ENCODE measurements around the gene CARNS1.
"Not testable (repeated sequence)": the region's sequence is repeated elsewhere in the genome, so short reads cannot be mapped to it uniquely, and the experiment has no call there.

CARNS1 gene

GRCh38 chr11:67397536-67397935, 17.9 kb upstream of the CARNS1 start:
- DNase-seq, result no peak

GRCh38 chr11:67397986-67398660, 17.4 kb upstream of the CARNS1 start:
- no peak for DNase-seq

GRCh38 chr11:67398661-67399563, 16.6 kb upstream of the CARNS1 start:
- DNase-seq, result no peak

GRCh38 chr11:67400251-67400941, 15.1 kb upstream of the CARNS1 start:
- no peak for DNase-seq

- DNase-seq, result no peak
Measured at GRCh38 chr11:67400942-67401494, 14.5 kb upstream of the CARNS1 start.

- DNase-seq, result peak; percentile 92
Measured at GRCh38 chr11:67401495-67402191, 13.8 kb upstream of the CARNS1 start, which contains the start of gene PPP1CA. Gene PPP1CA, minus strand, starts transcription at chr11:67401858. Its CDS starts 76 bp downstream, at chr11:67401782.

- DNase-seq, result not testable (repeated sequence)
Measured at GRCh38 chr11:67402192-67402839, 13.2 kb upstream of the CARNS1 start.

- not testable (repeated sequence) for DNase-seq
Measured at GRCh38 chr11:67403085-67403484, 12.4 kb upstream of the CARNS1 start.

- DNase-seq, result no peak
Measured at GRCh38 chr11:67404515-67405195, 10.8 kb upstream of the CARNS1 start.

GRCh38 chr11:67405196-67405567, 10.3 kb upstream of the CARNS1 start:
- no peak for DNase-seq

GRCh38 chr11:67405688-67406339, 9.7 kb upstream of the CARNS1 start:
- no peak for DNase-seq

- DNase-seq, result no peak
Measured at GRCh38 chr11:67406420-67406968, 9.0 kb upstream of the CARNS1 start.

- DNase-seq, result no peak
Measured at GRCh38 chr11:67406969-67407687, 8.3 kb upstream of the CARNS1 start.

GRCh38 chr11:67407688-67408163, 7.8 kb upstream of the CARNS1 start:
- DNase-seq, result no peak

GRCh38 chr11:67408437-67409200, 6.9 kb upstream of the CARNS1 start:
- DNase-seq, result no peak

- DNase-seq, result no peak
Measured at GRCh38 chr11:67409261-67409666, 6.2 kb upstream of the CARNS1 start.

- DNase-seq, result no peak
Measured at GRCh38 chr11:67409781-67410368, 5.6 kb upstream of the CARNS1 start.

- DNase-seq, result no peak
Measured at GRCh38 chr11:67410369-67410831, 5.1 kb upstream of the CARNS1 start.
